HG02840 (cell line): Measurements from ENCODE around the gene TREML4.
"Not testable (repeated sequence)": the region's sequence is repeated elsewhere in the genome, so short reads cannot be mapped to it uniquely, and the experiment has no call there.

Experiments used
- ATAC-seq: cut with Tn5 transposase; IDR thresholded peaks from one replicate; pipeline ENCODE4 v1.9.1; 2021; ENCODE audit warnings: mild to moderate bottlenecking, moderate library complexity, moderate number of reproducible peaks; ENCODE audit not compliant: unreplicated experiment, low FRiP score

The TREML4 gene, protein sequence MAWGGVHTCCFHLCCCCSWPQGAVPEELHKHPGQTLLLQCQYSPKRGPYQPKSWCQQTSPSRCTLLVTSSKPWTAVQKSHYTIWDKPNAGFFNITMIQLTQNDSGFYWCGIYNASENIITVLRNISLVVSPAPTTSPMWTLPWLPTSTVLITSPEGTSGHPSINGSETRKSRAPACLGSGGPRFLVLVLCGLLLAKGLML

DNA sequence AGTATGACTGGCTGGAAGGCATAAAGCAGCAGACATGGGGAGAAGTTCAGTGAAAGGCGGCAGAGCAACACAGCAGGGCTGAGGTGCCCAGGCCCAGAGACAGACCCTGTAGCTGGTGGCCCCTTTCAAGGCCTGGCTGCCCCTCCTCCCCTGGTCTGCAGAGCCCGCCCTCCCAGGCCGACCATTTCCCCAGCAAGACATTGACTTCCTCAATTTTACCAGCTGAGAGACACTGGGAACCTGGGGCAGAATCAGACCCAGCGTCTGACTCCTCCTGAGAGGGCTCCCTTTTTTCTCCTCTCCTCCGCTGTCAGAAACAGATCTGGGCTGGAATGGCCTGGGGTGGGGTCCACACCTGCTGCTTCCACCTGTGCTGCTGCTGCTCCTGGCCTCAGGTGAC lies at the start of gene TREML4:
TSS of gene TREML4 (plus strand) at position 254 of the 400 bp plus-strand sequence. CDS start at position 333, 79 bp downstream.
- ATAC-seq, result no peak

- no peak for ATAC-seq
Observed at GRCh38 chr6:41179163-41179562, 49.0 kb upstream of the TREML4 start.

DNA sequence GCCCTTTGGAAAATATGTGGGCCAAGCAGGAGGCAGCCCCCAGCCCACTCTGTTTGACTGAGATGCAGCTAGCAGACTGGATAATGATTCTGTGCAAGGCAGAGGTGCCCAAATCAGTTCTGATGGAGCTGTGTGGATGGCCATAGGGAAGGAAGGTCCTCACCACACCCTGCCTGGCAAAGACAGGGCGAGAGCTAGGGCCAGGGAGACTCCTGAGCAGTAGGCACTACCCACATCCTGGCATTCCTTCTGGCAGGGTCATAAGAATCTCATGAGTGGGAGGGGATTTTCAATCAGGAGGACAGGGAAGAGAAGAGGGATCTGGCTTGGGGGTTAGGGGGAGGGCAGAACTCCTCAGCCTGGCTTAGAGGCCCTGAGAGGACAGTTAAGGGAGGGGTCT lies 46.6 kb upstream of the TREML4 start:
- ATAC-seq, result no peak

DNA sequence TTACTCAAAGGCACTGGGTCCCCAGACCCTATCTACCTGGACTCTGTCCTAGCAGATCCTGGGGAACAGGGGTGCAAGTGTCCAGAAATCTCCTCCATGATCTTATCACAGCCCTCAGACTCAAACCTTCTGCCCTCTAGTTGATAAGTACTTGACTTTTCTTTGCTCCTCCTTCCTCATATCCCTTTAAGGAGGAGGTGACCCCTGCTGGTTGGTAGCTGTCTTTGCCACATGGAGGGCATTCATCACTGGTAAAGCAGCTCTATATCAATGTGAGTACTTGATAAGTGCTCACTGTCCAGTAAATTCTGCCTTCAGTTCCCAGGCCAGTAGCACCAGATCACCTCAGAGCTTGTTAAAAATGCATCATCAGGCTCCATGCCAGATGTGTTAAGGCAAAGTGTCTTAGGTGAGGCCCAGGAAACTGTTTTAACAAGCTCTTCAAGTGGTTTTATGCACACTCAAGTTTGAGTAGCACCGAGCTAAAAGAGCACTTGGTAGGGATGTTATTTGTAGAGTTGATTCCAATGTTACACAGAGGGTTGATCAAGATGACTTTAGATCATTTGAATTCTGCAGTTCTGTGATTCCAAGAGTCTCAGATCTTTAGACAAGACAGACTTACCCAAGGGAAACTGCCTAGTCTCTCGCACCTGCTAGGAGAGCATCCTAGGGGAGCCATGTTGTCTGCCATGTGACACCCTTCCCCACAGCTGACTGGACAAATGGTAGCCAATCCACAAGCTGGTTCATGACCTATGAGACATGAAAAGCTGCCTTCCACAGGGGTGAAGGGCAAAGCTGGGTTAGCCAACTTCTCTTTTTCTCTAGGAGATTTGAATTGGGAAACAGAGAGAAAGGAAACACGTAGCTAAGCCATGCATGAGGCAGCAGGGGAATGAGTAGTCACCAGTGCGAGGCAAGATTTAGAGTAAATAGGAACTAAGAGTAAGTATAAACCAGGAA lies 45.8 kb upstream of the TREML4 start:
- ATAC-seq, result no peak

- ATAC-seq, result no peak
Observed at GRCh38 chr6:41184761-41185160, 43.4 kb upstream of the TREML4 start.

GRCh38 chr6:41186031-41186562 lies 42.1 kb upstream of the TREML4 start:
- ATAC-seq, result no peak

DNA sequence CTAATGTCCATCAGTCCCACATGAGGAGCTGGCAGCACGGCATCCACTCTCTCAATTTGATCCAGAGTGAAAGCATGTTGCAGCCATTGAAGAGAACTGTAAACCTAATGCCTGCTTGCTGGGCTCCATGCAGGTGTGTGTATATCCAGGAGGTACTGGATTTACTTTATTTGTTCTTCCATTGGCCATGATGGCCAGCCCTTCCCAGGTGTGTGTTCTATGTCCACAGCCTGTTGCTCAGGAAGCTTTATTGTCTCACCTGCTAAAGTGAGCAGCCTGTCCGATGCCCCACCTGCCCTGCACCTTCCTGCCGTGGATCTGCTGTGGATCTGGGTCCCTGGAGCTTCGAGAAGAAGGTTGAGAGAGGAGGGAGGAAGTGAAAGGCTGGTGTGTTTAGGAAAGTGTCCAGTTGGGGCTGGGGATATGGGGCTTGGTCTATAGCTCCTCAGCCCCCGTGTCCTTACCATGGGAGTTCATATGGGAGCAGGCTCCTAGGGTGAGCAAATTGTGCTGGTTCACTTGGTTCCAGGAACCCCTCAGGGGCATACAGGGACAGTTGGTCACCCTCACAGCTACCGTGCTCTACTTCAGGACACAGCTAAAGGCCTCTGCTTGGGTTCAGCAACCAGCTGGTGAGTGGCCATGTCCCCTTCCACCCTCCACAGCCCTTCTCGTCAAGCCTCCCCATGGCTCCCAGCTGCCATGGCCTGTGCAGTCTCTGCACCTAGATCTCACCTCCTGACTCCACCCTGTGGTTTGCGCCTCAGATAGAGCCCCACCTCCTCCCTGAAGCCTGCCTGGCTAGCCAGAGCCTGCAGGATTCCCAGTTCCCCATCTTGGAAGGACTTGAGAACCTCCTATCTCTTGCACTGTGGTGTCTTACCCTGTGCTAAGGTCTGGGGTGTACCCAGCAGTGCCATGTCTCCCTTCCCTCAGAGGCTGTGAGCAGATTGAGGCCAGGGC lies 39.9 kb upstream of the TREML4 start:
- no peak for ATAC-seq

GRCh38 chr6:41189046-41189445 lies 39.1 kb upstream of the TREML4 start:
- ATAC-seq, result not testable (repeated sequence)

DNA sequence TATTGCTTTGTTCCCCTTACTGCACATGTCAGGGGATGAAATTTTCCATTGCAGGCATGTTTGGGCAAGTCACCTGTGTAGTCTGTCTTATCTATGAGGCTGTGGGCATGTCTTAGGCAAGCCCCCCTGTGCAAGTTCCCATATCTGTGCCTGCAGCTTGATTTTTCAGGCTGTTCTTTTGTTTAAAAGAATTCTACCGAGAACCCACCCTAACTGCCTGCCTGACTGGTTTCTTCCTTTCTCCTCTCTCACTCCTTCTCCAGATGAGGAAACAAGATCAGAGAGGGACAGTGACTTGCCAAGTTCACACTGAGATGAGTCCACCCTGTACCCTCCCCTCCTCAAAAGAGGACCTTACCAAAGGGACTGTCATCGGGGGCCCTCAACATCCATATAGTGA lies 38.2 kb upstream of the TREML4 start:
- ATAC-seq, result no peak

GRCh38 chr6:41190791-41191190 lies 37.4 kb upstream of the TREML4 start:
- ATAC-seq, result no peak

GRCh38 chr6:41191569-41191968 lies 36.6 kb upstream of the TREML4 start:
- ATAC-seq, result no peak

DNA sequence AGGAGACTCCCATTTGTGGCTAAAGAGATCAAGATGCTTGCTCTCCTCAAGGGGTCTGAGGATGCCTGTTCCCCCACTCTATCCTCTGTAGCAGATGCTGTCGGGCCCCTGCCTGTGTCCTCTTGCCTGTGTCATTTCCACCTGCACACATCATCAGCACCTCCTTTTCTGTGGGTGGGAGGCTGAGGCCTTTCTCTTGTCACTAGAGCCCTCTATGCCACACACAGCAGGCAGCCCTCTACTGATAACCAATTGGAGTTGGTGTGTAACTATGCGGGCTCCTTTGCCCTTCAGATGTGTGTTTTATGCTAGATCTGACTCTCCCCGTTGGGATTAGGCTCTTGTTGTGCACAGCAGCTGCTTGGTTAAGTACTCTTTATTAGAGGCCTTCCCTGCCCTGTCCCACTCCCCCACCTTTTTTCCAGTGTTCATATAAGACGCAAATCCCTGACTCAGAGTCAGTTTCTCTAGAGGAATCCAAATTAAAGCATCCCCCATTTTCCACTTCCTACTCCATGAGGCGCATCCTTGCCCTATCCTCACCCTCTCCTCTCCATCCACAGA lies 34.9 kb upstream of the TREML4 start:
- ATAC-seq, result no peak

DNA sequence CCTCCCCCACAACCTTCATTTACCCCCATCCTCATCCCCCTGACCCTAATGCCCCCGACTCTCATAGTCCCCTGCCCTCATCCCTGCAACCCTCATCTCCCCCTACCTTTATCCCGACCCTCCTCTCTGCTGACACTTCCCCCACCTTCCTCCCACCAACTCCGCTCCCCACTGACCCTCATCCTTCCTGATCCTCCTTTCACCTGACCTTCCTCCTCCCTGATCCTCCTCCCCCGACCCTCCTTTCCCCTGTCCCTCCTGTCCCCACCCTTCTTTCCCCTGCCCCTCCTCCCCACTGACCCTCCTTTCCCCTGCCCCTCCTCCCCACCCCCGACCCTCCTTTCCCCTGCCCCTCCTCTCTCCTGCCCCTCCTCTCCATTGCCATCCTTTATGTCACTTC lies 34.3 kb upstream of the TREML4 start:
- no peak for ATAC-seq

- ATAC-seq, result no peak
Observed at GRCh38 chr6:41194386-41194785, 33.8 kb upstream of the TREML4 start.

DNA sequence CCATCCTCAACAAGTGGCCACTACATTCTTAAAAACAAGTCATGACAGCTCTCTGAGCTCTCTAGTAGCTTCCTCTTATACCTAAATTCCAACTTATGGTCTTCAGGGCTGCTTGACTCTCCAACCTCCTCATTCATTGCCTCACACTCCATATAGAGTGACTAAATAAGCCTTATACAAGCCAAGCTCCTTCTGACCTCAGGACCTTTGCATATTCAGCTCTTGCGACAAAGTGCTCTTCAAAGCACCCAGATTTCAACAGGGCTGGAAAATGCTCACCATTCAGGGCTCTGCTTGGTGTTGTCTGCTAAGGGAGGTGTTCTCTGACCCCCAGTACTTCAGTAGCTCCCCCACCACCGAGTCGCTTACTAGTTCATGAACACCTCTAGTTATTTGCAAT lies 30.9 kb upstream of the TREML4 start:
- ATAC-seq, result no peak

GRCh38 chr6:41199552-41200246 lies 28.4 kb upstream of the TREML4 start:
- no peak for ATAC-seq

GRCh38 chr6:41200296-41200900 lies 27.8 kb upstream of the TREML4 start:
- ATAC-seq, result no peak

DNA sequence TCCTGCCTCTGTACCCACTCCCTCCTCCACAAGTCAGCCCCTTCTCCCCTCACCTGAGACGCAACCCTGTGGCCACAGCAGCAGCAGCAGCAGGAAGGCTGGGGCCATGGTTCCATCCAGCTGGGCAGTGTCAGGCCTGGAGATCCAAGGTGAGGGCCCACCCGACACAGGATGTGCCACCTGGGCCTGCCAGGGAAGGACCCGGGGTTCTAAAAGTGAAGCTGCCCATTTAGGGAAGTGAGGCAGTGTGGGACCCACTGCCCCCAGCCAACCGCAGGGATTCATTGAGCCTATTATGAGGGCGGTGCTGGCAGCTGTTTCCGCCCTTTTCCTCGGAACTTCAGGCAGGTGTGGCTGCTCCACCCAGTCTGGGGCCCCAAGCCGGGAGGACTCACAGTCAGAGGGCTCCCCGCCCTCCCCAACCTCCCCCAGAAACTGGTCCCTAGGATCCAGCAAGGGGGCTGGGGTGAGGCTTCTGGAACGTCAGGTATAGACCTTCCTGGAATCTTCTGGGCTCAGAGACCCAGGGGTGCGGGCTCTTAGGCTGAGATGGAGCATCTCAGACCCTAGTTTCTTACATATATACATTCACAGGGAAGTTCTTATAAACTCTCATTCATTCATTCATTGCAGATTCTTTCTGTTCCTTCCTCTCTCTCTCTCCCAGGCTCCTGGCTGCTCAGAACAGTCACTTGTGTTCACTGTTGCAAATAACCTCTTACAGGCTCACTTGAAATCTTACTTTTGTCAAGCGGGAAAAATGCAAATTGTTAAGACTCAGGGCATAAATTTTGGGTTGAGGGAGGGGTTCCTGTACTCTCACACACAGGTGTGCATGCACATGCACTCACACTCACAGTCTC lies 27.0 kb upstream of the TREML4 start, which contains the start of gene TREML2:
TSS of gene TREML2 (minus strand) at position 249 of the 863 bp plus-strand sequence. CDS start at position 108, 141 bp downstream.
- ATAC-seq, result no peak
